IPS DF 4.7 (cell line): ENCODE measurements around the gene SSPN.

Source experiments
- DNase-seq: peaks from one replicate; pipeline ENCODE4 v3.0.0-alpha.2; 2013; ENCODE audit warnings: low spot score; ENCODE audit errors: extremely low read depth

SSPN gene

GRCh38 chr12:26195250-26195640 is at the start of gene SSPN:
SSPN (plus strand) TSS chr12:26195573; CDS start chr12:26195673, 100 bp downstream.
- DNase-seq = no peak

- DNase-seq = no peak
These were observed 47.1 kb upstream of the SSPN start for GRCh38 chr12:26148291-26148690.

GRCh38 chr12:26149968-26150500 is 45.3 kb upstream of the SSPN start:
- DNase-seq = no peak

- no peak for DNase-seq
These were observed 44.5 kb upstream of the SSPN start for GRCh38 chr12:26150736-26151450.

GRCh38 chr12:26152507-26153102 is 42.8 kb upstream of the SSPN start:
- DNase-seq = no peak

- no peak for DNase-seq
These were observed 41.8 kb upstream of the SSPN start for GRCh38 chr12:26153421-26154154.

- no peak for DNase-seq
These were observed 39.0 kb upstream of the SSPN start for GRCh38 chr12:26156201-26156871.

- no peak for DNase-seq
These were observed 38.4 kb upstream of the SSPN start for GRCh38 chr12:26157001-26157400.

GRCh38 chr12:26158078-26158764 is 37.2 kb upstream of the SSPN start:
- DNase-seq = peak; percentile 11

GRCh38 chr12:26162174-26162573 is 33.2 kb upstream of the SSPN start:
- no peak for DNase-seq

GRCh38 chr12:26162905-26163304 is 32.5 kb upstream of the SSPN start:
- no peak for DNase-seq

- DNase-seq = no peak
These were observed 31.3 kb upstream of the SSPN start for GRCh38 chr12:26164118-26164517.

GRCh38 chr12:26172013-26172412 is 23.4 kb upstream of the SSPN start:
- no peak for DNase-seq

- DNase-seq = no peak
These were observed 22.8 kb upstream of the SSPN start for GRCh38 chr12:26172539-26172938.

- DNase-seq = no peak
These were observed 22.3 kb upstream of the SSPN start for GRCh38 chr12:26172946-26173552.

GRCh38 chr12:26176725-26177124 is 18.6 kb upstream of the SSPN start:
- no peak for DNase-seq

GRCh38 chr12:26177283-26177682 is 18.1 kb upstream of the SSPN start:
- DNase-seq = no peak

GRCh38 chr12:26179826-26180225 is 15.5 kb upstream of the SSPN start:
- no peak for DNase-seq

GRCh38 chr12:26182377-26182776 is 13.0 kb upstream of the SSPN start:
- DNase-seq = no peak

GRCh38 chr12:26185532-26186320 is 9.6 kb upstream of the SSPN start:
- DNase-seq = no peak
